Bronchial epithelial cell (primary cell): ENCODE results near the gene ZP1. TPM values are rescaled to one million over a fixed set of nuclear protein-coding genes. Genes with fewer than 3 reads are reported as not detected.
"Not testable (repeated sequence)": the region's sequence is repeated elsewhere in the genome, so short reads cannot be mapped to it uniquely, and the experiment has no call there.

Source experiments
- DNase-seq: peaks from one replicate; pipeline ENCODE4 v3.0.0-alpha.2; 2010; ENCODE audit warnings: low read depth
- FAIRE-seq: peaks from 2 replicates; lab custom pipeline; 2011; peaks lifted over from hg19 to GRCh38; lab: Jason Lieb, UNC
- H3K27me3 ChIP-seq: 2 replicates; pipeline ENCODE4 v1.5.1; 2011; ENCODE audit warnings: low read length; ENCODE audit not compliant: control insufficient read depth, insufficient read depth
- H3K36me3 ChIP-seq: 2 replicates; pipeline ENCODE4 v1.5.1; 2011; ENCODE audit warnings: low read length; ENCODE audit not compliant: control insufficient read depth, insufficient read depth
- H3K4me3 ChIP-seq: 2 replicates; pipeline ENCODE4 v1.5.1; 2011; ENCODE audit warnings: mild to moderate bottlenecking, low read depth, low read length, control low read depth
- CTCF ChIP-seq: IDR thresholded peaks from 2 replicates; pipeline ENCODE4 v1.5.1; 2011; ENCODE audit warnings: mild to moderate bottlenecking, moderate library complexity, low read length, control low read depth, inconsistent platforms; ENCODE audit not compliant: insufficient read depth, severe bottlenecking
- total RNA-seq: library from RNA; depleted of rRNA; stranded (reverse); fragments of >200 nt; gene quantifications from 2 replicates; pipeline ENCODE4 v1.2.1, GENCODE V29; 2014

ZP1 gene
- total RNA-seq, 1 donor from 2014 or later, result not detected

GRCh38 chr11:60905551-60906113 is 38.3 kb downstream of the ZP1 start:
- DNase-seq (peak; percentile 88), FAIRE-seq (no peak)
- H3K36me3 ChIP-seq, result peaks cover 29% of the 10 kb centered on the region
- H3K27me3 ChIP-seq, result no peaks in the 10 kb centered on the region
- peak overlapping the region; percentile 82 for H3K4me3 ChIP-seq
- no peak for TF ChIP-seq CTCF

GRCh38 chr11:60906132-60906972 is 39.0 kb downstream of the ZP1 start, which contains the start of gene PRPF19:
PRPF19 (minus strand) TSS chr11:60906585; CDS start chr11:60906382, 203 bp downstream.
- FAIRE-seq, result no peak
- Histone ChIP-seq H3K4me3 (peak within 1 kb of the TSS; percentile 82), H3K36me3 (peaks cover 23% of the 10 kb centered on the region), H3K27me3 (no peaks in the 10 kb centered on the region)
- TF ChIP-seq CTCF, result no peak
- DNase-seq, result peak; percentile 92

GRCh38 chr11:60908803-60909202 is 41.5 kb downstream of the ZP1 start:
- DNase-seq (no peak), FAIRE-seq (no peak)
- Histone ChIP-seq H3K4me3 (no peak overlapping the region), H3K36me3 (peaks cover 1% of the 10 kb centered on the region), H3K27me3 (no peaks in the 10 kb centered on the region)
- no peak for TF ChIP-seq CTCF

GRCh38 chr11:60909680-60910280 is 42.4 kb downstream of the ZP1 start:
- DNase-seq, H3K27me3 ChIP-seq, H3K4me3 ChIP-seq, FAIRE-seq, H3K36me3 ChIP-seq: not testable (repeated sequence)

- no peak for DNase-seq
- no peak for FAIRE-seq
These were observed 42.9 kb downstream of the ZP1 start for GRCh38 chr11:60910281-60910687.

More at GRCh38 chr11:60910281-60910687, 42.9 kb downstream of the ZP1 start:
- Histone ChIP-seq H3K36me3 (no peaks in the 10 kb centered on the region), H3K27me3 (no peaks in the 10 kb centered on the region), H3K4me3 (no peak overlapping the region)
- TF ChIP-seq CTCF, result no peak
